Activated T-helper 9 cell treated with anti-CD3 and anti-CD28 coated beads, Interleukin-2, amount 50 U/mL, for 16 hours (primary cell): Measurements from ENCODE around the gene SFXN2.
"Not testable (repeated sequence)": the region's sequence is repeated elsewhere in the genome, so short reads cannot be mapped to it uniquely, and the experiment has no call there.

Experiments used
- DNase-seq: peaks from one replicate; pipeline ENCODE4 v3.0.0-alpha.2; 2020; ENCODE audit warnings: low read depth

Gene SFXN2

GRCh38 chr10:102753718-102754117, 39.3 kb downstream of the SFXN2 start:
- no peak for DNase-seq

DNA sequence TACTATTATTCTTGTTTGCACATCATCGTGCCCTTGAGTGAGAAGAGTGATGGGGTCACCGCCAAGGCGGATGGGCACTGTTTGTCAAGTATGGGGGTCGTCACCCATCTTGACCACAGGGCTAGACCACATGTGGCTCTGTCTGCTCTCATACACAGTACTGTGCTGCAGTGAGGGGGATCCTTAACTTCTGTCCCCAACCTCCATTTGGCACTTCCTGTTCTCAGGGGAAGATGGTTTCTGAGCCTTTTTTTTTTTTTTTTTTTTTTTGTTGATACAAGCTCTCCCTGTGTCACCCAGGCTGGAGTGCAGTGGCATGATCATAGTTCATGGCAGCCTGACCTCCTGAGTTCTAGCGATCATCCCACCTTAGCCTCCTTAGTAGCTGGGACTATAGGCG, 42.9 kb downstream of the SFXN2 start:
- no peak for DNase-seq

- no peak for DNase-seq
Observed at GRCh38 chr10:102758240-102758932, 44.0 kb downstream of the SFXN2 start.

DNA sequence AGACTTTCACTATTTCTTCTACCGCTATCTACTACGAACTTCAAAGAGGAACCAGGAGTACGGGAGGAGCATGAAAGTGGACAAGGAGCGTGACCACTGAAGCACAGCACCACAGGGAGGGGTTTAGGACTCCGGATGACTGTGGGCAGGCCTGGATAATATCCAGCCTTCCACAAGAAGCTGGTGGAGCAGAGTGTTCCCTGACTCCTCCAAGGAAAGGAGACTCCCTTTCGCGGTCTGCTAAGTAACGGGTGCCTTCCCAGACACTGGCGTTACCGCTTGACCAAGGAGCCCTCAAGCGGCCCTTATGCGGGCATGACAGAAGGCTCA, 44.5 kb downstream of the SFXN2 start:
- not testable (repeated sequence) for DNase-seq

DNA sequence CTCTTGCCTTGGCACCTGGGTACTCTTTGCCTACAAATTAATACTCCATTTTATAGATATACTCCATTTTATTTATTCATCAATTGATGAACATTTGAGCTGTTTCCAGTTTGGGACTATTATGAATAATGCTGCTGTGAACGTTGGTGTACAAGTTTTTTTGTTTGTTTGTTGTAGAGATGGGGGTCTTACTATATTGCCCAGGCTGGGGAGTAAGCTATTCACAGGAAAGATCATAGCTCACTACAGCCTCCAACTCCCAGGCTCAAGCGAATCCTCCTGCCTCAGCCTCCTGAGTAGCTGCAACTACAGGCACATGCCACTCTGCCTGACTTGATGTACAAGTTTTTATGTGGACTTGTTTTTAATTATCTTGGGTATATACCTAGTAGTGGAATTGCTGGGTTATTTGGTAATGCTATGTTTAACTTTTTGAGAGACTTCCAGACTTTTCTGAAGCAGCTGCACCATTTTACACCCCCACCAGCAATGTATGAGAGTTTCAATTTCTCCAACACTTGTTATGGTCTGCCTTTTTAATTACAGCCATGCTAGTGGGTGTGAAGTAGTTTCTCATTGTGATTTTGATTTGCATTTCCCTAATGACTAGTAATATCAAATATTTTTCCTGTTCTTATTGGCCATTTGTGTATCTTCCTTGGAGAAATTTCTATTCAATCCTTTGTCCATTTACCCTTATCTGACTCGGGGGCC, 45.2 kb downstream of the SFXN2 start:
- DNase-seq, result no peak

- no peak for DNase-seq
Observed at GRCh38 chr10:102761981-102762380, 47.5 kb downstream of the SFXN2 start.

DNA sequence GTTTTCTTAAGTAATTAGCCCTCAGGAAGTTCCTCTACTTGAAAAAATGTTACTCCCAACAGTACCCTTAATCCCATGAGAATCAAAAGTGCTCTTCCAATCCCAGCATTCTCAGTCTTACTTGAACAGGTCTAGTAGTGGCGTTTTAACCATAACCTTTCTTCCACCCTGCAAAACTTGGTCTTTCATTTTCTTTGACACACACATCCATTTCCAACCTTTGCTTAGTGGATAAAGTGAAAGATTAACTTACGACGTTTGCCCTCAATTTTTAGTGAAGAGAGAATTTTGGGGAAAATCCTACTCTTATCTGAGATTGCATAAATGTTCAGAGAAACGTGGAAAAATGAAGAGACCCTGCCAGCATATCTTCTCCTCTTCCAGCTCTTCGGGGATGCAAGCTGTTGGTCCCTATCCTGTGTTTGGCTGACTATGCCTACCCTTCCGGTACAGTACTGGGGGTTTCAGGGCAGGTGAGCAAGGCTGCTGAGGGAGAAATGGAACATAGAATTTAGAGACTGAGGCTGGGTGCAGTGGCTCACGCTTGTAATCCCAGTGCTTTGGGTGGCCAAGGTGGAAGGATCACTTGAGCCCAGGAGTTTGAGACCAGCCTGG, 48.1 kb downstream of the SFXN2 start:
- DNase-seq, result no peak

GRCh38 chr10:102763037-102763607, 48.7 kb downstream of the SFXN2 start:
- DNase-seq, result no peak

DNA sequence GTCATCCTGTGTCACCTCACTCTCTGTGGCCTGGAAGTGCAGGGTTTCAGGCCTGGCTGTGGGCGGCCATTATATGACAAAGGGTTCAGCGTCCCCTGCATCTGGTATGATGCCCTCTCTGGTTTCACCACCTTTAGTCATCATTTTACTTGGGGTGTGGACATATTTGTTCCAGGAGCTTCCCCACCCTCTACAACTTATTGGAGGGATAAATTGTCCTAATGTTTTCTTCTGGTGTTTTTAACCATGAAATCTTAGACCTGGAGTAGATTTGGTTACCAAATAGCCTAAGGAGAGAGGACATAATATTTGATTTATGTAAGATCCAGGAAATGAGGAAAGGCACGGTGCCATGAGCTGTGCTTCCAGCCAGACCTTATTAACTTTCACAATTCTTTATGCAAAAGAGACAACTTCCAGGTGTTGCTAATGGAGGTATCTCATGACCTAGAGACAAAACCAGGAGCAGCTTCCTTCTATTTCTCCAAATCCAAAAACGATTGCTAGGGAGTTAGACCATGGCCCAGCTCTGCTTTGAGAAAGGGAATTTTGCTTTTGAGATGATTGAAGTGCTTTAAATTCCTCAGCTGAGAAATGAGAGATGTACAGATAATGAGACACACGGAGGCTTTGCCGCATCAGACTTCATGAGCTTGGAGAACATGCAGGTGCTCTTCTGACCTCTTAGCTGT, 50.2 kb downstream of the SFXN2 start:
- no peak for DNase-seq

GRCh38 chr10:102765336-102765735, 50.9 kb downstream of the SFXN2 start:
- DNase-seq, result no peak

GRCh38 chr10:102767428-102768160, 53.2 kb downstream of the SFXN2 start:
- no peak for DNase-seq

DNA sequence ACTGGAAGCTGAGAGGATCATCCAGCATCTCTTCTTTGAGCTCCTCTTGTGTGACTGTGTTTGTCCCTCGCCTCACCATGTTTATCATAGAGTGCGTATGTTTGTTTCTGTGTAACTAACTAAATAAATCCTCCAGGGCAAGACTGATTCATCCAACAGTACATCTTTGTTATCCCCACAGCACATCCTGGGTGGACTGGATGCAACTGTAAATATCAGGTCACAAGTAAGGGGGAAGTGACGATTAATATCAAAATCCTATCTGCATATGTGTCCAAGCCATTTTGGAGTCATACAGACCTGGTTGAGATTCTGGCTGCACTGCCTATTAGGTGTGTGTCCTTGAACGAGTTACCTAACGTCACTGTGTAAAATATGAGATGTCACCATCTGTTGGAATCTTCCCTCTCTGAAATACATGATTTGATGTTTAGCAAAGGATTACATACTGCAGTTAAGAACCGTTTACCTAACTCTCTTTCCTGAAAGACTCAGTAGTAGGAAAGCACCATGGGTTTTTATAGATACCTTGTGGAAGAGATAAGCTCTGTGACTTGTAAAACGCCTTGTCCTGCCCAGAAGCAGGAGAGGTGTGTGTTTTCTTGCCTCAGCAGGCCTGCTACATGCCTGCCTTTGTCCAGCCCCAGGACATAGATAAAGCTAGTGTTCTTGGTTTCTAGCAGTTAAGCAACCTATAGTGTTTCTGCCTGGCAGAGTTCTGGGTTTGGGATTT, 55.1 kb downstream of the SFXN2 start:
- DNase-seq, result no peak

- no peak for DNase-seq
Observed at GRCh38 chr10:102770108-102770482, 55.7 kb downstream of the SFXN2 start.

DNA sequence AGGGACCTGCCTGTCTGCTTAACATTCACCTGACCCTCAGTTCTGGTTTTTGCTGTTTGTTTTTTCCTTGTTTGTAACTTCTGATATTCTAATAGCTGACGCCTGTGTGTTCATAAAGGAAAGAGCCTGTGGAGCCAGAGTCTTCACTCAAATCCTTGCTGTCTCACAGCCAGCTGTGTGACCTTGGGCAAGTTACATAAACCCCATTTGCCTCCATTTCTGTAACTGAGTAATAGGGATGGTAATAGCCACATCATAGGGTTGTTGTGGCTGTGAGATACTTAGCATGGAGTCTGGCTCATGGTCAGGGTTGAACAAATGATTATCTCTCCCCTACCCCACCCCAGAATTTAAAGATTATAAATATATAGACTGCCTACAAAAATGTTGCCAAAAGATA, 56.4 kb downstream of the SFXN2 start:
- DNase-seq, result no peak

- DNase-seq, result no peak
Observed at GRCh38 chr10:102773320-102773719, 58.9 kb downstream of the SFXN2 start.

DNA sequence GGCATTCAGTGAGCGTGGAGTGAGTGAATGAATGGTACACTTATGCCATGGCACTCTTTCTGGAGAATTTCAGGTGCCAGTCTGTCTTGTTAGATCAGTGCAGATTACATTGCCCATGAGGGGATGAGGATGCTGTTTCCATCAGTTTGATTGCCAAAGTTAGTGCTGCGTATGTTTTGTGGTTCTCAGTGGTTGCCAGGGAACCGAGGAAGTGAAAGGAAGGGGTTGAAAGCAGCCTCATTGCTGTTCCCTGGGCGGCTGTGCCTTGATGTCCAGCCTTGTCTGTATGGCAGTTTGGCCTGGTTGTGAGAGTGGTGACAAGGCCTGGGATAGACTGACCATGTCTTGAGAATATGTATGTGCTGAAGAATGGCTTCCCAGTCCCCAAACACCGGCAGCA, 59.5 kb downstream of the SFXN2 start:
- DNase-seq, result no peak

DNA sequence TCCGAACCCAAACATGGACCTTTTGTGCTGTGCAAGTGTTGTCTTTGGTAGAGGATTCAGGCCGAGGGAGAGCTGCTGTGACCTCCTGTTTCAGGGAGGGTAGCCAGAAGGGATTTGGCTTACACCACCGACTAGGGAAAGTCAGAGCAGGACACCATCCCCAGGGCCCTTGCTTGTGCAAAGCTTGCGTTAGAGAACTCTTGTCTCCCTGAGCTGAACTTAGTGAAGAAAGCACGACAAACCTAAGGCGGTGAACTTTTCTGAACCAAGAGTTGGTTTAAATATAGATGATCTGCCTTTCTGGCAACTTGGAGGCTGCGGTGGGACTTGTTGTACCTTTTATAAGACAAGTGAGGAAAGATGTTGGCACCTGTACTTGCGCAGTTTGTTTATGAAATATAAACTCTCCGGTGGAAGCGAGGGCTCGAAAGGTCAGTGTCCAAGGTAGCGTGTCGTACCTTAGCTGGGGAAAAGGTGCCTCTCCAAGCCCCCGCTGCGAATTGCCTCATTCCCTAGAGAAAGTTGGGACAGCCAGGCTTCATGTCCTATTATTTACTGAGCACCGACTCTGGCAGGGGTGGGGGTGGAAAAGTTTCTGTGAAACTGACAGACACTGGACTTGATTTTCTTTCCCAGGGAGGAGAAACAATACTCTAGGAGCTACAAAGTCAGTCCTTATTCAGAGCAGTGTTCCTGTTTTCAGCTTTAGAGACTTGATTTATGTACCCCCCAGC, 60.9 kb downstream of the SFXN2 start:
- DNase-seq, result no peak

GRCh38 chr10:102775935-102776669, 61.7 kb downstream of the SFXN2 start:
- DNase-seq, result no peak

GRCh38 chr10:102776779-102777456, 62.5 kb downstream of the SFXN2 start:
- no peak for DNase-seq
